HG03571 (cell line): Measurements from ENCODE around the gene CHMP2A.
"Not testable (repeated sequence)": the region's sequence is repeated elsewhere in the genome, so short reads cannot be mapped to it uniquely, and the experiment has no call there.

ENCODE experiments used
- ATAC-seq: cut with Tn5 transposase; IDR thresholded peaks from one replicate; pipeline ENCODE4 v1.9.1; 2021; ENCODE audit not compliant: unreplicated experiment

Gene CHMP2A

GRCh38 chr19:58542641-58543372, 12.1 kb downstream of the CHMP2A start:
- ATAC-seq = not testable (repeated sequence)

- ATAC-seq = not testable (repeated sequence)
Measured at GRCh38 chr19:58539169-58539559, 15.7 kb downstream of the CHMP2A start.

- no peak for ATAC-seq
Measured at GRCh38 chr19:58538257-58539168, 16.4 kb downstream of the CHMP2A start.

DNA sequence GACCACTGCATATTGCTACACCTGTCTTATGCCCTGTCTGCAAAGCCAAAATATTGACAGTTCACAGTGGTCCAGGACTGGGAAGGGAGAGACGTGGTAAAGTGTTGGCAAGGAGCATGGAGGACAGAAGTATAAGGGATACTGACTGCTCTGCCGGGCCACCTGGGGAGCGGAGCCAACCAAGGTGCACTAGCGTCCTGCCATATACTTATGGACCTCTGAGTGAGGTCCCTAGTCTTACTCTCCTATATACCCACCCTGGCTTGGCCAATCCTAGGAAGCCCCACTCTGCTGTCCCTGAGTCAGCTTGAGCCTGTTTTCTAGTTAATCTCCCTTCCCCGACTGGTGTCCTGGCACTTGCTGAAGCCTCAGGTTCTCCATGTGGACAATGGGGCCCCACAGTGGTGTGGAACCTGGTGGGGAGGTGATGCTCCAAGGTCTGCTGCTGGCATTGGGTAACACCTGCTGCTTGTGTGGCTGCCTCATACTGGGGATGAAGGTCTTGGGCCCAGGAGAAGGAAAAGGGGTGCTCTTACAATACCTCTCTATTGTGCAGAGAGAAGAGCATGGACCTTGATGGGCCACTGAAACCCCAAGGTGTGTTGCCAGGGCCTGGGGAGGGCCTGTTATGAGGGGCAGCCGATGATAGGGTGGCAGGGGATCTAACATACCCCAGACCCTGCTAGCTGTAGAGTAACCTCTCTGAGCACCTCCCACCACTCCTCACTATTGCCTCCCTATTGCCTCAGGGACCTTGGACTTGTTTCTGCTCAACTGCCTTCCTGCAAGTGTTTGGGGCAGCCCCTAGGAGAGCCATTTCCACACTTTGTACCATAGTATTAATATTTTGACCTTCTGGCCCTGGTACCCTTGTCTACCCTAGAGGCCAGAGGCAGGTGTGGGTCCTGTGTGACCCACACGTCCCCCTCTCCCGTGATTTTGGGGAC, 17.8 kb downstream of the CHMP2A start:
- no peak for ATAC-seq

DNA sequence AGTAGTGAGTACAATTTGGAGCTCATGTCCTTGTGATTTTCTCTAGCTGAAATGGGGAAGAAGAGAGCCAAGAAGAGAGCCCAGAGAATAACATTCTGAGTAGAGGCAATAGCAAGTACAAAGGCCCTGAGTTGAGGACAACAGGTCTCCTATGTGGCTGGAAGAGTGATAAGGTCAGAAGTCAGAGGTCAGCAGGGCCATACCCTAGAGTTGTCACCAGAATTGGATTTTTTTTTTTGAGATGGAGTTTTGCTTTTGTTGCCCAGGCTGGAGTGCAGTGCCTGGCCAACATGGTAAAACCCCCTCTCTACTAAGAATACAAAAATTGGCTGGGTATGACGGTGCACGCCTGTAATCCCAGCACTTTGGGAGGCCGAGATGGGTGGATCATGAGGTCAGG, 19.0 kb downstream of the CHMP2A start:
- ATAC-seq = no peak

GRCh38 chr19:58531034-58531840, 23.7 kb downstream of the CHMP2A start:
- ATAC-seq = no peak

DNA sequence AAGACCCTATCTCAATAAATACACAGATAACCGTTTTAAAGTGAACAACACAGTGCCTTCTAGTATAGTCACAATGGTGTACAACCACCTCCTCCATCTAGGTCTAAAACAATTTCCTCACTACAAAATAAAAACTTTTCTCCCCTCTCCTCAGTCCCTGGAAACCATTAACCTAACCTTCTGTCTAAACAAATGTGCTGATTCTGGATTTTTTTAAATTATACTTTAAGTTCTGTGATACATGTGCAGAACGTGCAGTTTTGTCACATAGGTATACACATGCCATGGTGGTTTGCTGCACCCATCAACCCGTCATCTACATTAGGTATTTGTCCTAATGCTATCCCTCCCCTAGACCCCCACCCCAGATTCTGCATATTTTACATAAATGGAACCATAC, 25.5 kb downstream of the CHMP2A start:
- ATAC-seq = no peak

GRCh38 chr19:58522709-58523108, 32.2 kb downstream of the CHMP2A start:
- no peak for ATAC-seq

GRCh38 chr19:58521651-58522050, 33.3 kb downstream of the CHMP2A start:
- ATAC-seq = no peak

GRCh38 chr19:58520257-58520599, 34.7 kb downstream of the CHMP2A start:
- no peak for ATAC-seq

DNA sequence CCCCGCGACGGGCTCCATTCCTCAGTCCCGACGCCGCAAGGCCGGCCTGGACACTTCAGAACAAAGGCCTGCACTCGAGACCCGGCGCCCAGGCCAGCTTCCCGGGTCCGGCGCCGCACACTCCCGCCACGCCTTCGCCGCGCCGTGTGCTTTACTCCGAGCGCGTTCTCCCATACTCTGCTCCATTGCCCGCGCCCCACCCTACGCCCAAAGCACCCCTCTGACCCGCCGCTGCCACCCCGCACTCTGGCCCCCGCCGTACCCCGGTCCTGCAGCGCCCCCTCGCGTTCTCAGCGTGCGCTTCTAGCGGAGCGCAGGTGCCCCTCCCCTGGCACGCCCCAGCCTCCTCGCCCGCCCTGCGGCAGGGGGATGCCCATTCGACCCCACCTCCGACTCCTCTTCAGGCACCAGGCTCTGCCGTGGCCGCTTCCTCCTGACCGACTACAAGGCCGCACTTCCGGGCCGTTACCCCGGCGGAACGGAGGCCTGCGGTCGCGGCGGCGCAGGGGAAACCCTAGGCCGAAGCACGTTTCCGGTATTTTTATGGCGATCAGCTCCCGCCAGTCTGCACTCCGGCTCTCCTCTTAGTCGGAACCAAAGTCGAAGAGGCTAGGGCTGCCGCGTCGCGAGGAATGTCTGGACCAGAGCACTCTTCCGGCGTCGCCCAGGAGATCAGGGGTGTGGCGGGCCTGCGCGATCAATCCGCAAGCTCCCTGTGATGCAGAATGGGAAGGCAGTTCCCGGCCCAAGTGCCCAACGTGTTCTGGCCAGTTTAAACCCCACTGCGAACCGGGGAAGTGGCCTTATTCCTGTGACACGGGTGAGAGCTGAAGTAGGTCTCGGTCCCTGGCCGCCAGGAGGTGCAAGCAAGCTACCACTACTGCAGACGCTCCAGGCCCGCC, 35.3 kb downstream of the CHMP2A start, which contains the start of gene ZBTB45:
ZBTB45 (minus strand) TSS at position 456 of the 902 bp plus-strand sequence. CDS start 2,137 bp downstream, outside the sequence.
- ATAC-seq = peak; percentile 74

GRCh38 chr19:58519087-58519354, 35.9 kb downstream of the CHMP2A start:
- ATAC-seq = peak; percentile 5

DNA sequence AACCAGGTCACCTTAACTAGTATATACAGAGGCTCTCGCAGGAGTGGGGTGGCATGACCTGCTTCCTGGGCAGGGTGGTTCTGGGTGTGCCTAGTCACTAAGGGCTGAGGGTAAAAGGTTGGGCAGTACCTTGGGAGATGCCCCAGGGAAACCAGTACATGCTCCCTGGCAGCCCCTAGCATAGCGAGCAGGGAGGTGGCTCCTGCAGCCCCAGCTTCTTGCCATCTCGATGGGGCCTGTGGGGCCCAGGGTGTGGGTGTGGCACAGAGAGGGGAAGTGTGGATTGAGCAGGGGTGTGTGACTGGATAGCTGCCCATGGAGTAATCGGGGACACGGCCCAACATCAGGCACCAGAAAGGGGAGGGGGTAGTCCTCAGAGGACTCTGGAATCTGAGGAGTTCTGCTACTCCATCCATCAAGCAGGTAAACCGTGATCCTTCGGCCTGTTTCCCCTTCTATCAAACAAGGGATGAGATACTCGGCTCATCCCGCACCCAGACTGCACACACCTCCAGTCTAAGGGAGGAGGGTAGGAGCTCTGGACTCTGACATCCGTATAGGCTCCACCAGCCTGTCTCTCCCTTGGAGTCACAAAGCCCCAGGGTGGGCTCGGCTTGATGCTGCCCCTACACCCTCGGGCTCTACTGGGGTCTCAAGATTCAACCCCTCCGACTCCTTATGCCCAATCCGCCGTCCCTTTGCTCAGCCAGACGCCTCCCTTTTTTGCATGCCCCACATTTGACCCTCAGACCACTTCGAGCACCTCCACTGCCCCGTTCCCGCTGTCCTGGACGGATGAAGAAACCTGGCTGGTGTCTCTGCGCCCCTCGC, 36.4 kb downstream of the CHMP2A start:
- no peak for ATAC-seq

DNA sequence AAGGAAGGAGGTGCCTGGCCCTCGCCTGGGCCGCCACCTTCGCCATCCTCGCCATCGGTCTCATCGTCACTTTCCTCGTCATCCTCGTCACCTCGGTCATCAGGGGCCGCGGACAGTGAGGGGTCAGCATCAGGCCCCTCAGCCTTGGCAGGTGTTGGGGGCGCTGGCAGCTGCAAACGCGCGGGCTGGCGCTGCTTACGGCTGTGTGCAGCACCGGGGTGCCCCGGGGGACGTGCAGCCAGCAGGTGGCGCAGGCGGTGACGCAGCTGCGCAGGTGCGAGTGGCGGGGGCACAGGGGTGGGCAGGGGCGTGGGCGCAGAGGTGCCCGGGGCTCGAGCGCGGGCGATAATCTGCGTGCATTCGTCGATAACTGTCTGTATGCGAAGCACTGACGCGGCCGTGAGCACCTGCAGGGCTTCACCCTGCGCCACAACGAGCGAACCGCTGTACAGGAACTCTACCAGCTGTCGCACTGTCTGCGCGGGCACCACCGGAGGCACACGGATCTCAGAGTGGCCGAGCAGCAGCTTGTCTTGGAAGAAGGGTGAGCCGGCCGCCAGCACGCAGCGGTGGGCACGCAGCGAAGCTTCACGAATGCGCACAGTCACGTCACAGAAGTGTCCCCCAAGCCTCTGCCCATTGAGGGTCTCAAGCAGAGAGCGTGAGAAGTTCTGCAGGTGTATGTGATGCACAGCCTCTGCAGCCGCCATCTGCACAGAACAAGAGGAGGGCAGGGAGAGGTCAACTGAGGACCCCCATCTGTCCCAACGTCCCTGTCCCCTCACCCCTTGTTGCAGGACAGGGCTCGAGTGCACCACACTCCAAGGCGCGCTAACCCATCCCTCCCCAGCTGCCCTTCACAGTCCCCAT, 37.7 kb downstream of the CHMP2A start:
- ATAC-seq = no peak

DNA sequence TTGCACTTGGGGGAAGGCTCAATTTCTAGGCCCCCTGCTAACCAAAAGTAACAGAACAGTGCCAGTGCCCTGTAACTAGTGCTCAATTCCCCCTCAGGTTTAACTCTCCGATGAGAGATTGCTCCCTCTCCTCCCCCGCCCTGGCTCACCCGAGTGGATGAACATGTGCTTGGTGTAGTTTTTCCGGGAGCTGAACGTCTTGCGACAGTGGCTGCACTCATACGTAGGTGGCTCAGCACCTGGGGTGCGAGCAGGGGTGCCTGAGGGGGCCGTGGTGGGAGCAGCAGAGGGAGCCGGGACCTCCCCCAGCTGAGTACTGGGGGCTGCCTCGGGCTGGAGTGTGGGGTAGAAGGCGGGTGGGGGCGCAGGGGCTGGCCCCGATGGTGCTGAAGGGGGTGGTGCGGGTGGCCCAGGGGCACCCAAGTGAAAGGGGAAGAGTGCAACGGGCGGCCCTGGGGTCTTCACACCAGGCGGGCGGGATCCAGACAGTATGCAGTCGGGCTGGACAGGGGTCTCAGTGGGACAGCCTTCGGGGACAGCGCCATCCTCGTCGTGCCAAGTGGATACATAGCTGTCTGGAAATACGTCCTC, 38.6 kb downstream of the CHMP2A start:
- no peak for ATAC-seq

DNA sequence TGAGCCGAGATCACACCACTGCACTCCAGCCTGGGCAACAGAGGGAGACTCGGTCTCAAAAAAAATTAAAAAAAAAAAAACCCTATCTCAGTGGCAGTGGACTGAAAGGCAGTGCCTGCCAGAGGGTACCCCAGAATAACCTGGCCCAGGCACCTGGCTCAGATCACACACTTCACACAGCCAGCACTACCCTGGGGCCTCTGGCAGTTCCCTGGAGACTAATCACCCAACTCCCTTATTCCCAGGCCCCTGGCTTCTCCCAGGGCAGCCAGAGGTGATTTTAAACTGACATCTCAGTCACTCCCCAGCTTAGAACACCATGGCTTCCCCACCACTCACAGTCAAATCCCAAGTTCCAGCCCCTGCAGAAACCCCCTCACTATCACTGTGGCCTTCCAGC, 39.6 kb downstream of the CHMP2A start:
- ATAC-seq = no peak

DNA sequence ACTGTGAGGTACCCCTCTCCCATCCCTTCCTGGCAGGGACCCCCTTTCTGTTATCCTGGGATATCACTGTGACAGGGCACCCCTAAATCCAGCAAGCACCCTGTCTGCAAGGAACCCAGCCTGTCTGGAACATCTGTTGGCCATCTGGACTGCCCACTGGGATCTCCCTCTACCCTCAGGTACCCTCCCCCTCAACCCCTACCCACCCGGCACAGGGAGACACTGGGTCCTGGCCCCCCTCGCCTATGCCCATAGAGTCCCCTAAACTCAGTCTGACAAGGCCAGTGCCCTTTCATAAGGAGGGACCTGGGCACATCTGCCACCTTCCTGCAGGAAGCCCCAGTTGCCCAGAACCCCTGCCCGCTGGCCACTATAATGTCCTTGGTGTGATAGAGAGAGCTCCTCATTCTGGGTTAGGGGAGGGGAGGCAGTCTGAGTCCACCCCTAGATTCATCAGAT, 40.3 kb downstream of the CHMP2A start:
- ATAC-seq = no peak
